ENCODE results near the gene PRSS27. TPM values are rescaled to one million over a fixed set of nuclear protein-coding genes. Genes with fewer than 3 reads are reported as not detected.

PRSS27 gene
- total and polyA plus RNA-seq, 2 of the 4 experiments (the other 2 are of a cell fraction), result under 0.01 to 0.58 TPM

- TF ChIP-seq USF2 (IDR thresholded peaks at IDR 0.05; ENCODE audit: low read depth, low read length), result no peak
Measured at GRCh38 chr16:2751577-2752034, 31.6 kb upstream of the PRSS27 start (continued).

- H3K9me3 ChIP-seq (ENCODE audit: control insufficient read depth, insufficient read depth, low read length), result peaks cover 2% of the 10 kb centered on the region; the same call in 1 of the 2 replicates
- CTCF ChIA-PET, result no interaction called here
- H3K23ac ChIP-seq (ENCODE audit: low read depth, low read length), result no peak overlapping the region
- H3K9ac ChIP-seq (ENCODE audit: low read depth, low read length), result no peak overlapping the region
- H3K14ac ChIP-seq (replicated peaks; ENCODE audit: low read depth, low read length), result no peak overlapping the region
- WGBS, 2 experiments (ENCODE audit: extremely low coverage in 2 of 2, insufficient read length in 1 of 2), result no CpG with 5 or more reads among the region's 6 CpGs
- H2AK5ac ChIP-seq (ENCODE audit: low read depth, low read length), result no peak overlapping the region
- dilution Hi-C loops (cut with HindIII; ENCODE audit: low sequenced_read_pairs, unreplicated experiment), result no loop called here
- no peak for DNase-seq
- H3K79me1 ChIP-seq (ENCODE audit: low read depth in 1 of 2, low read length in 2 of 2), result peaks cover 11 to 25% of the 10 kb centered on the region in 2 experiments
- no peak overlapping the region for H3K4me3 ChIP-seq (ENCODE audit: insufficient read depth, low read depth, low read length)
- no peak overlapping the region for H3K18ac ChIP-seq (ENCODE audit: low read depth, low read length)
- H2BK5ac ChIP-seq (ENCODE audit: low read depth, low read length, poor library complexity, severe bottlenecking), result no peak overlapping the region
- TF ChIP-seq NFE2L2 (IDR thresholded peaks at IDR 0.05; ENCODE audit: low read depth, low read length) (no peak), RCOR1 (IDR thresholded peaks at IDR 0.05; ENCODE audit: insufficient replicate concordance, low read length) (no peak), MAZ (IDR thresholded peaks at IDR 0.05; ENCODE audit: borderline replicate concordance, low read depth, low read length) (no peak), FOS (IDR thresholded peaks at IDR 0.05; ENCODE audit: low read depth, low read length) (no peak), USF2 (IDR thresholded peaks at IDR 0.05; ENCODE audit: low read depth, low read length) (no peak), CTCF (conservative IDR thresholded peaks at IDR 0.05; ENCODE audit: low read depth, low read length) (no peak), RAD21 (IDR thresholded peaks at IDR 0.05; ENCODE audit: low read length) (no peak), MXI1 (IDR thresholded peaks at IDR 0.05; ENCODE audit: borderline replicate concordance, low read depth, low read length) (no peak), POLR2A (IDR thresholded peaks at IDR 0.05; ENCODE audit: low read depth, low read length) (no peak), ELK1 (IDR thresholded peaks at IDR 0.05; ENCODE audit: borderline replicate concordance, low read depth, low read length) (no peak), CHD1 (IDR thresholded peaks at IDR 0.05; ENCODE audit: low read depth, low read length) (no peak)
- H4K91ac ChIP-seq (ENCODE audit: insufficient read depth, low read depth, low read length), result no peak overlapping the region
- H3K4me2 ChIP-seq (ENCODE audit: low read depth, low read length), result no peak overlapping the region
- H4K5ac ChIP-seq (ENCODE audit: low read depth, low read length), result no peak overlapping the region
- H2AFZ ChIP-seq (replicated peaks; ENCODE audit: low read length, poor library complexity), result no peak overlapping the region
- intact Hi-C loops (cut with micrococcal nuclease), result no loop called here
- no peaks in the 10 kb centered on the region for H3K27me3 ChIP-seq (ENCODE audit: control insufficient read depth, insufficient read depth, low read length)
- H2BK15ac ChIP-seq (ENCODE audit: low read depth, low read length), result no peak overlapping the region
- POLR2A ChIA-PET (ENCODE audit: unreplicated experiment), result no interaction called here
- no peak overlapping the region for H2BK20ac ChIP-seq (ENCODE audit: low read depth, low read length)
- peaks cover 7% of the 10 kb centered on the region for H3K4me1 ChIP-seq (ENCODE audit: control insufficient read depth, insufficient read depth, low read length)
- no peak overlapping the region for H4K8ac ChIP-seq (ENCODE audit: low read depth in 2 of 2, low read length in 2 of 2)
- H2AK9ac ChIP-seq (replicated peaks; ENCODE audit: low read depth, low read length, poor library complexity), result no peak overlapping the region
- no peak overlapping the region for H3K27ac ChIP-seq (ENCODE audit: insufficient read depth, low read length)
- H4K20me1 ChIP-seq (ENCODE audit: insufficient read depth, low read length), result peaks cover 21% of the 10 kb centered on the region
- no peak overlapping the region for H3K4ac ChIP-seq (ENCODE audit: low read depth, low read length)
- no peak for ATAC-seq (ENCODE audit: low read depth)
- no peak overlapping the region for H3K56ac ChIP-seq (ENCODE audit: extremely low read depth, insufficient read depth, low read length)
- no peaks in the 10 kb centered on the region; the same call in 1 of the 2 replicates for H3K9me1 ChIP-seq (ENCODE audit: insufficient read depth, low read length)
- peaks cover 2% of the 10 kb centered on the region for H3K36me3 ChIP-seq (ENCODE audit: control insufficient read depth, insufficient read depth, low read length)
- no peak overlapping the region for H2BK120ac ChIP-seq (ENCODE audit: low read depth, low read length)
- in situ Hi-C loops (cut with MboI; ENCODE audit: low sequenced_read_pairs), result no loop called here
- BruUV-seq (replicated peaks), result no TSS peak
Measured at GRCh38 chr16:2749936-2750335, 29.9 kb upstream of the PRSS27 start.
